AG09319 (cell line): Measurements from ENCODE around the gene CST9L.

Experiments used
- DNase-seq: peaks from one replicate; pipeline ENCODE4 v3.0.0-alpha.2; 2010; ENCODE audit warnings: low read depth; ENCODE audit errors: extremely low read depth
- TF ChIP-seq, protein P1 (sequence below): IDR thresholded peaks from 2 replicates; pipeline ENCODE4 v1.5.1; 2011; ENCODE audit warnings: low read depth, mild to moderate bottlenecking, inconsistent platforms, low read length, moderate library complexity

The CST9L gene

DNA sequence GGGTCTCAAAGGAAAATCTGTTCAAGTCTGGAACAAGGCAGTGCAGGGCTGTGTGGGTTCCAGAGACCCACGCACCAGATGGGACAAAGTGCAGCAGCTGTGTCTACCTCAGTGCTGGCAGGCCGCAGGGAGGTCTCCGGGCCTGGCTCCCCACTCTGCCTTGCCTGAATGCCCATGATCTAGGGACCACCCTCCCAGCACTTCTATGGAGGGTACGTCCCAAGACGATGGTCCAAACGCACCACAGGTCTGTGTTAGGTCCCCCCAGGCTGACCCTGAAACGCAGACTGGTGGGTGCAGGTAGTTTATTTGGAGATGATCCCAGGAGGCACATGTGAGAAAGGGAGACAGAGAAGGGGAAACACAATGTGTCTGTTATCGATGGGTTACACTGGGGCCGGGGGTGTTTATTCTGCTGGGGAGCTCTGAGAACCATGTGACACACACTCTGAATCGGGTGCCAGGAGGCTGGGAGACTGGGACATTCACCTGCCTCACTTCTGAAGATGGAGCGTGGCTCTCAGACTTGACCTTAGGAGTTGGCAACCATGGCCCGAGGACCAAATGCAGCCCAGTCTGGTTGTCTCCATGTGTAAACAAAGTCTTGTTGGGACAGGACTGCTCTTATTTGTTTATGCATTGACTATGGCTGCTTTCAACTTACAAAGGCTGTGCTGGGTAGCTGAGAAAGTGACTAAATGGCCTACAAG is 21.7 kb downstream of the CST9L start:
- TF ChIP-seq, protein P1, sequence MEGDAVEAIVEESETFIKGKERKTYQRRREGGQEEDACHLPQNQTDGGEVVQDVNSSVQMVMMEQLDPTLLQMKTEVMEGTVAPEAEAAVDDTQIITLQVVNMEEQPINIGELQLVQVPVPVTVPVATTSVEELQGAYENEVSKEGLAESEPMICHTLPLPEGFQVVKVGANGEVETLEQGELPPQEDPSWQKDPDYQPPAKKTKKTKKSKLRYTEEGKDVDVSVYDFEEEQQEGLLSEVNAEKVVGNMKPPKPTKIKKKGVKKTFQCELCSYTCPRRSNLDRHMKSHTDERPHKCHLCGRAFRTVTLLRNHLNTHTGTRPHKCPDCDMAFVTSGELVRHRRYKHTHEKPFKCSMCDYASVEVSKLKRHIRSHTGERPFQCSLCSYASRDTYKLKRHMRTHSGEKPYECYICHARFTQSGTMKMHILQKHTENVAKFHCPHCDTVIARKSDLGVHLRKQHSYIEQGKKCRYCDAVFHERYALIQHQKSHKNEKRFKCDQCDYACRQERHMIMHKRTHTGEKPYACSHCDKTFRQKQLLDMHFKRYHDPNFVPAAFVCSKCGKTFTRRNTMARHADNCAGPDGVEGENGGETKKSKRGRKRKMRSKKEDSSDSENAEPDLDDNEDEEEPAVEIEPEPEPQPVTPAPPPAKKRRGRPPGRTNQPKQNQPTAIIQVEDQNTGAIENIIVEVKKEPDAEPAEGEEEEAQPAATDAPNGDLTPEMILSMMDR, result no peak

DNA sequence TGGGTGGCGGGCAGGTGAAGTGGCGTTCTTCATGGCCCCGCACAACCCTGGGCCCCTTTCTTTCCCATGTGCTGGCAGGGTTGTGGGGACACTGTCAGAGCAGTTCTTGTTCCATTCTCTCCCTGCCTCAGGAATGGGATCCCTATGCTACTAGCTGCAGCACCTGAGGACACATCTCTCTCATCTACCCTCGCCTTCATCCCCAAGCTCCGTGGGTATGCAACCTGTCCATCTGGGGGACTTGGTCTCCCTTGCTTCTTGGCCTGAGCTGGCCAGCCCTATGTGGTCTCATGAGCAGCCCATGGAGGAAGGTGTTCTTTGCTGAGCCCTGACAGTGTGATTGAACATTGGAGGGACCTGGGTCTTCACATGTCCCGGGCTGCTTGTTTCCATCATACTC is 24.2 kb downstream of the CST9L start:
- TF ChIP-seq, protein P1, result no peak
- no peak for DNase-seq

More for the DNA sequence above, 21.7 kb downstream of the CST9L start:
- no peak for DNase-seq

DNA sequence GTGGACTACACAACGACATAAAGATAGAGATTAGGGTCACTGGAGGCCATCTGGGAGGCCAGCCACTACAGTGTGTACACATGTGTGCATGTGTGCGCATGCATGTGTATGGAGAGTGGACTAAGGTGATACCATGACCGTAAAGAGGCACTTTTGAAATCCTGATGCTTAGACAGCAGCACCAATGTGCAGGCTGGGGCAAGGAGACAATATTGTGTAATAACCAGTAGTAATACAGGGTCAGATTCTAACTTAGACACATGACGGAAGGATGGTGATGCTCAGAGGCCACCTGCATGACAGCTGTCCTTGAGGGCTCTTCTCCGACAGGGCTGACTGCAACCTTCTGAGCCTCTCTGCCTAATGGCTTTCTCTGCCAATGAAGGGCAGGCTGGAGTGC is 25.5 kb downstream of the CST9L start:
- no peak for DNase-seq
- TF ChIP-seq, protein P1, result no peak

DNA sequence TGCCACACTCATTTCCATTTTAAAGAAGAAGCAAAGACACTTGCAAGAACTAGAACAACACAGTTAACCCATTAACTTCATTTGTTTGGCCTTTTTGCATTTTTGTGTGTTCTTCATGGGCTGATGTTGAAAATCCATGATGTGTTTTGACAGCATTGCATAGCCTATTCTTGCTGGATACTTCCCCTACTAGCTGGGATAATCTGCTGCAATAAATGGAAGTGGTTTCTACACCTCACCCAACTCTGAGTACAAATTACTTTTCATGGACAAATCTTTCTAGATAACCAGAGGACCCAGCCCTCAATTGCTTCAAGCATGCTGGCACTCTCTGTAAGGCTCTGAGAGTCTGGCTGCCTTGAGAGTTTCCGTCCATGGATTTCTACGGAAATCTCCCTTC is 26.5 kb downstream of the CST9L start:
- TF ChIP-seq, protein P1, result no peak

DNA sequence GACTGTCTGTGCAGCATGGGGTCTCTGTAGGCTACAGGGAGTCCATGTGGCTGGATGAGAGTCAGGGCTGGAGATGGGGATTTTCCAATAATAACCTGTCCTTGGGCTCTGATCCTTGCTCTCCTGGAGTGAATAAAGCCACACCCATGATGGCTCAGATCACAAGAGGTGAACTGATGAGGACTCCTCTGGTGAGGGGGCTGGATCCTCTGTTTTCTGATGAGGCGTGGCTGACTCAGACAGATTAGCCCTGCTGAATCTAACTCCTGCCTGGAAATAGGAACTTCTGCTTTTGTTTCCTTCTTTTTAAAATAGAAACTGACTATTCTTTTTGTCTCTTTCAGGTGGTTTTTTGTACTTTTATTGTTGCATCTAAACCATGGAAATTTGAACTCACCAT is 27.0 kb downstream of the CST9L start:
- DNase-seq, result no peak
- TF ChIP-seq, protein P1, result no peak

More for the DNA sequence above, 26.5 kb downstream of the CST9L start:
- no peak for DNase-seq

DNA sequence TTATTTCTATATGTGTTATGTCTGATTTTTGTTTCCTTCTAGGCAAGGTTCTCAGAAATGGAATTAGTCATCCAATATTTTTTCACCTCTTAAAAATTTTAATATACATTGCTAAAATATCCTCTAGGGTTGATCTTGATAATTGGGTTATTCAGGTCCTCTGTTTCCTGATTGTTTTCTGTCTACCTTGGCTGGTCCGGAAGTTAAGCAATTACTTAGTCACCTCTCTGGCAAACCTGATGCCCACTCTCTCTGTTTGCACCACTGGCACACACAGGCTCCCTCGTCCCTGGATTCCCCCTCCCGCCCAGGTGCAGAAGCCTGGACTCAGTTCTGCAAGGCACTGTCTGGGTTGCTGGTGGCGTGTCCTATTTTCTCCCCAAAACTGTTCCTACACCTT is 27.7 kb downstream of the CST9L start:
- no peak for DNase-seq
- TF ChIP-seq, protein P1, result no peak

DNA sequence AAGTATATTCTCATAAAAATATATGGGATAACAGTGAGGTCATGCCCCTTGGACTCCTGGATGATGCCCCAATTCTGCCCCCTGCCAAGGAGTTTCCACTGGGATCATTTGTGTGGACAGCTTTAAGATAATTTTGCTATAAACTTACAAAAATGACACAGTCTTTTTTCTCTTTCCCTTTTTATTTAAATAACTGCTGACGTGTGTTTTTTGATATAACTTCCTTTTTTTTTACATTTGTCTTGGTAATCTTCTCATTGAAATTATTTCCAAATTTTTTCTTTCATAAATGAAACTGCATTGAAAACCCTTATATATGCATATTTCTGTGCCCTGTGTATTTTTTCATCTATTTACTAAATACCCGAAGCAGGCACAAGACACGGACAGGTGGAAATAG is 31.3 kb downstream of the CST9L start:
- DNase-seq, result no peak
- TF ChIP-seq, protein P1, result no peak
